ENCODE results near the gene MED9.
A peak's percentile ranks its signal among the peaks of the same experiment; 100 is the strongest.

Gene MED9

DNA sequence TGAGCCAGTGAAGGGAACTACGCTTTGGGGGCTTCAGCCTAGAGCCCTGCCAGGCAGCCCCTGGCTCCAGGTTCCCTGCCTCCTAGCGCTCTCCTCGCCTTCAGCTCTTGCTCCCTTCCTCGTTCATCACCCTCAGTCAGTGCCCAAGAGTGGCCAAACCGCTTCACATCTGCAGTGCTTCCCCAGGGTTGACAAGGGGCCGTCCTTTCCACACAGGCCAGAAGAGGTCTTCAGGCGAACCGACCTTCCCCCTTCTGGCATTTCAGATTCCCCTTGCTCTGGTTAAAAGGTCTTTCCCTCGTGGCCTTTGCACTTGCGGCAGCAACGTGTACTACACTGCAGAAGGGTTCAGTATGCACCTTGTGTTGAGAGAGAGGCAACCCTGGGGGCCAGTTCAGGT lies 15.3 kb downstream of the MED9 start:
- no peak for DNase-seq

DNA sequence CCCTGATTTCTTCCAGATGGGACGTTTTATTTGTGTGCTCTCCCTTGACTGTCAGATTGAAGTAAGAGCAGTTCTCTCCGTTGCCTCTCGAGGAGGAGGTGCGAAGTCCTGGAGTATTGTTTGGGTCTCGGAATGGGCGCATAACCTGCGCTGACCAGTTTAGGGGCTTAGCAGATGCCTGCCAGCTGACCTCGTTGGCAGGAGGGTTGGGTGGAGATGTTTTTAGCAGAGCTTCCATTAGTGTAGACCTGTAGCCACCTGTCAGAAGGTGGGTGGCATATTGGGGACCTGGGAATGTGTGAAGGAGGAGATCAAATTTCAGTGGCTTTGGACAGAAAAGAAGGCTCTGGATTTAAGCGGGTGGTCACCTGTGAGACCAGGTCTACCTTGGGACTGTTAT lies 15.8 kb downstream of the MED9 start:
- no peak for DNase-seq

DNA sequence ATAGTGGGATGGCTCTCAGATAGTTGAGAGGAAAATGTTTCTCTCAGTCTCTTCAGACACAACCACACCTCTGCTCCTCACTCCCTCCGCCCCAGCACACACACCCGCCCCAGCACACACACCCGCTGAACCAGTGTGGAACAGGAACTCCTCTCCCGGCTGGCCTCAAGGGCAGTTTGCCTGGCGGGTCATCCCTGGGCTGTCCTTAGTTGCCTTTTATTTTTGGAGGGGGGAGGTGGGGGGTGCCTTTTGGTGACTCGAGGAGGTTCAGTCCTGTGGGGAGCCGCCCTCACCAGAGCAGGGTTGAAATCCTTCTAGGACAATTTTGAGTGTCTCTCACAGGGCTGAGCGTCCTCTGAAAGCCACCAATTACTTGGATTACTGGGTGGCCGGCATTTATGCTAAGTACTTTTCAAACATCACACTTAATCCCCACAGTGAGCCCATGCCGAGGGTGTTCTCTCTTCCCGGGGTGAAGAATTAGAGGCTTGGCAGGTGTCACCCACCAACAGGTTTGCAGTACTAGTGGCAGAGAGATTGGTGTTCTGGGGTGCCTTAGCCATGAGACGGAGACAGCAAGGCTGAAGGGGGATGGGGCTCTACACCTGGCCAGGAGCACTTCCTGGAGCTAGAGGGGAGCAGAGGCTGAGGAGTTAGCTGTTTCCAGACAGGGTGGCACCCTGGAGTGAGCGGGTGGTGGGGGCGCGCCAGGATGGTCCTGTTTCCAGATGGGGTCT lies 16.6 kb downstream of the MED9 start:
- DNase-seq = no peak

DNA sequence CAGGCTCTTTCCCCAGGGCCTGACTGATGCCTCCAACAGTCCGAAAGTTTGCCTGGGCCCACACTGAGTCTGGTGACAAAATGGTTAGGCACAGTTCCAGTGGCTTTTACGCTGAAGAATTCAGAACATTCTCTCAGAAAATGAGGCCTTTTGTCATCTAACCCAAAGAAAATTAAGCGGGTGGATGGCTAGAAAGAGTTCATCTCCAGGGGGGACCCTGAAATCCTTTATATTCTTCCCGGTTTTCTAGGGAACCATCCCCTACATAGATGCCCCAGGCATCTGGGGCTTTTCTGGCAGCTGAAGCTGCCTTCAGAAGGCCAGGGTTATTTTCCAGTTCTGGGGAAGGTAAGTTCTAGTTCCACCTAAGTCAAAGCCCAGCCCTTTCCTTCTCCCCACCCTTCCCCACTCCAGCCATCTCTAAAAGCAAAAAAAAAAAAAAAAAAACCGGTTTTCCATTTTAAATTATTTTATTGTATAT lies 17.2 kb downstream of the MED9 start:
- DNase-seq = no peak

DNA sequence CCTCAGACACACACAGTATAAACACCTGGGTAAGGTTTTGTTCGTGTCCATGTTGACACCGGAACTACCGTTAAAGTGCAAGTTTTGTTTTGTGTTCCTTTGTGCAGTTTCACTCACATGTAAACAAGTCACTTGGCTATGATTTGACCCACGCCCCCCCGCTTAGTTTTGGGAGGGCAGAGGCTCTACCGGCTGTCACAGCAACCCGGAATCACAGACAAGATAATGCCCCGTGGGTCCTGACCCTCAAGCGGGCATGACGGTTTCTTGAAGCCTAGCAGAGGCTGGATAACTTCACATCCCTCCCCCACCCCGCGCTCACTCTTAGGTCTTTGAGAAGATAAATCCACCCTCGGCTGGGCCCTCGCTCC lies 17.7 kb downstream of the MED9 start:
- DNase-seq = no peak

DNA sequence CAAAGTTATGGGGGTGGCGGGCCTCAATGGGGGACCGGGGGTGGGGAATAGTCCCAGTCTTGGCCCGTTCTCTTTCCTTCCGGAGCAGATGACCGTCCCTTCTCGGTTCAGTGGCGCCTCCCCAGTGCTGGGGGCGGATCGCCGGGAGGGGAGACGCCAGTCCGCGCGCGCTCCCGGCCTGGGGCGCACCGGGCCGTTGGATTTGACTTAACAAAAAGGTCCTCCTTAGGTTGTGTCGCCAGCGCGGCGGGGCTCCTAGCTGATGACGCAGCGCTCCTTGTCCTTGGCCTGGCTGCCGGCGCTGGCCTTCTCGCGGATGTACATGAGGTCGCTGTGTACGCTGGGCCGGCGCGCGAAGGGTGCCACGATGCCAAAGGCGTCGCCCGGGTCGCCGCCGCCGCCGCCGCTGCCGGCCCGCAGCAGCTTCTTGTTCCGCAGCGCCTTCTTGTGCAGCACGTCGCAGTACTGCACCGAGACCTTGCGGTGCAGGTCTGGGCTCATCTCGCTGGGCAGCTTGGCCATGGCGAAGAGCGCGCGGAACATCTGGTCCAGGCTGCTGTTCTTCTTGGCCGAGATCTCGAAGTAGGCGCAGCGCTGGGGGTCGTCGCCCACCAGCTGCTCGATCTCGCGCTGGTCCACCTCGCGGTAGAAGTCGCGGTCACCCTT lies 18.2 kb downstream of the MED9 start:
- peak; percentile 11 for DNase-seq

DNA sequence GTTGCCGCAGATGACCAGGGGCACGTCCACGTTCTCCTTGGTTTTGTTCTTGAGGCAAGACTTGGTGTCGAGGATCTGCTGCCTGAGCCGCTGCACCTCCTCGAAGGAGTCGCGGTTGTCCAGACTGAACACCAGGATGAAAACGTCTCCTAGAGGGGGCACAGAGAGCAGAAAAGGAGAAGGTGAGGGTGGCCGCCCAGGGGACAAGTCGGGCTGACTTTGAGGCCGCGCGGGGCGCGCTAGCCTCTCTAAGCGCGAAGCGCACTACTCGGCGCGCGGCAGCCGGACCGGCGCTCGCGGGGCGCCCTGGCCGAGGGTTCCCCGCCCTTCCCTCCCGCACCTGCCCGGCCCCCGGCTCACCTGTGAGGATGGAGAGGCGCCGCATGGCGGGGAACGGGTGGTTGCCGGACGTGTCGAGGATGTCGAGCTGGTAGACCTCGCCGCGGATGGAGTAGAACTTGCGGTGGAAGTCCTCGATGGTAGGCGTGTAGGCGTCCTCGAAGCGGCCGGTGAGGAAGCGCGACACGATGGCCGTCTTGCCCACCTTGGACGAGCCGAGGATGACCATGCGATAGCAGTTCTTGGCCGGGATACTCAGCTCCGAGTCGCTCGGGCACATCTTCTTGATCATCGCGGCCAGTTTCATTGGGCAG lies 18.9 kb downstream of the MED9 start:
- DNase-seq = peak; percentile 21

DNA sequence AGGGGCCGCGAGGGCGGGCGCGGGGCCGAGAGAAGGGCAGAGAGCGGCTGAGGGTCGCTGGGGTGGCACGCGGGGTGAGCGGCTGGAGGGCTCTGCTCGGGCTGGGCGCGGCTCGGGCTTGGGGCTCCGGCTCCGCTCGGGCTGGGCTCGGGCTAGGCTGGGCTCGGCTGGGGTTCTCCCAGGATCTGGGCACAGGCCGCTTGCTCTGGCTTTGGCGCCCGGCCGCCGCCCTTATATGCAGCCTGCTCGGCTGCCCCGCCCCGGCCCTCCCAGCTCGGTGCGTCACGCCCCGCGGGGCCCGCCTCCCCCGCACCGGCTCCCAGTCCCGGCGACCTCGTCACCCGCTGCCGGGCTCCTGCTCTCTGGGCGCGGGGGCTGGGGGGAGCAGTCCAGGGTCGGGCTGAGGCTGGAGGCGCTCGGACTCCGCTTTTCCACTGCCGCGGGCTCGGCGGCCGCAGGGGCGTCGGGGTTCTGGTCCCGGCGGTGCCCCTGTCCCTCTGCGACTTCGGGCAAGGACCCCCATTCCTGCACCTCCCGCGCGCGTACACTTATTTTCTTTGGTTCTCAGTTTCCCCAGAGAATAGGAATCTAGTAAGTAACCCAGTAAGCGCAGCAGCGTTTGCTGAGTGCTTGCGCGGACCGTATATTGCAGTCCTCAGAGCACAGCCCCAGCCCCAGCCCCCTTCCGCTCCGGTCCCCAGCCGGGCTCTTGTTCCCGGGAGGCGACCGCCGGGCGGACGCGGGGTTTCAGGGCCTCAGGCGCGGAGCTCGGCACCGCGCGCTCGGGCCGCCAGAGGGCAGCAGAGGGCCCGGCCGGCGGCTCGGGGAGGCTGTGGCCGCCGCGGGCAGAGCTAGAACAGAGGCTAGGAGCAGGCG lies 19.6 kb downstream of the MED9 start, which contains the start of gene RASD1:
Gene RASD1 (minus strand): TSS at position 207 of the 876 bp plus-strand sequence. CDS start 214 bp downstream, outside the sequence.
- DNase-seq = peak; percentile 77

DNA sequence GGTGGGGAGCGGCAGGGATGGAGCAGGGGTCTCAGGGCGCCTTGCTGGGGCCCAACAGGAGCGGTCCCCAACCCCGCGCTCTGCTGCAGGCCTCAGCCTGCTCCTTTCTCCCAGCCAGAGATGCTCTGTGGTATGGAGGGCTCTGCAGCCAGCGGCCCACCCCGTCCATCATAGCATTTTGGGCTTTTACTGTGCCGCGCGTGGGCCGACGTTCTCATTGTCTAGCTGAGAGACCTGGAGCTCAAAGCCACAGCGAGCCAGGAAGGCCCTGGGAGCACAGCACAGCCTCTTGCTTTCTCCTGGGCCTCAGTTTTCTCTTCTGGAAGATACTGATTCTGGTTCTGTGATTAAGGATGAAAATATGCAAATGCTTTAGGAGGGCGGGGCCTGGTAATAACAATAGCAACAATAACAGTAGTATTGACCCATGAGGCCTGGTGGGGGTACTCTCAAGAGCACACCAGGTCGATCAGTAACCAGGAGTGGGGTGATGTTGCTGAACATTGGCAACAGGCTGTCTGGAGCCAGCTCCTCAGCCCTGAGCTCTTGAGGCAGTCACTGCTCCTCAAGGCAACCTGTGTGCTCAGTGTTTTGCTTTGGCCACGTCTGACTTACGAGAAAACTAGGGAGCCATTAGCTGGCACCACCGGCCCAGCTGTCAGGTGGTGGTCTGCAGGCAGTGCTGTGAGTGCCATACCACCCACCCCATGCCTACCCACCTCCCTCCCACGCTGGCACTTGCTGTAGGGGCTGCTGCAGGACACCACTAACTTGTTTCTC lies 20.5 kb downstream of the MED9 start:
- peak; percentile 8 for DNase-seq

DNA sequence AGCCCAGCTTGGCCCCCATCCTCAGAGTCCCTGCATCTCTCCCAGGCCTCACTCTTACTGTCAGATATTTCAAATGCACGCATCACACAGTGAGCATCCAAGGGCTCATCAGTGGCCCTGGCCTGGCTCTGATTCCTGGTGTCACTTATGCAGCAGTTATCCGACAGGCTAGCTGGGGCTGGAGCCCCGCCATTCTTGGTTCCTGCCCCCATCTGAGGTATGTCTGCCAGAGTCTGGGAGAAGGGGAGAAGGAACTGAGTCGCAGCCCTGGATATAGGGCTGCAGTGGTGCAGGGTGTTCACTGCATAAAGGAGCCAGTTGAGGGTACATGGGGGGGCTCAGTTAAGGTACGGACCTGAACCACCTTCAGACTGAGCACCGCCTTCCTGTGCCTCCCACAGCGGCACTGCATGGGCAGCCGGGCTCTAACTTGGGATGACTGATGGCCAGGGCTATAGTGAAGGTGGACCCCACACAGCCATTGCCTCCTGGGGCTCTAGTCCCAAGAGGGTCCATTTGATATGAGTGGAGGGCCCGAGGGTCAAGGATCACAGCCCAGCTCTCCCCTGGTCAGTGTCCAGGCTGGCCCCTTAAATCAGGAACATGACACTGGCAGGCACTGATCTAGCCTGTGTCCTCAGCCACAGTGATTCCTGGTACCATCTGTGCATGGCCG lies 21.2 kb downstream of the MED9 start:
- DNase-seq = no peak

DNA sequence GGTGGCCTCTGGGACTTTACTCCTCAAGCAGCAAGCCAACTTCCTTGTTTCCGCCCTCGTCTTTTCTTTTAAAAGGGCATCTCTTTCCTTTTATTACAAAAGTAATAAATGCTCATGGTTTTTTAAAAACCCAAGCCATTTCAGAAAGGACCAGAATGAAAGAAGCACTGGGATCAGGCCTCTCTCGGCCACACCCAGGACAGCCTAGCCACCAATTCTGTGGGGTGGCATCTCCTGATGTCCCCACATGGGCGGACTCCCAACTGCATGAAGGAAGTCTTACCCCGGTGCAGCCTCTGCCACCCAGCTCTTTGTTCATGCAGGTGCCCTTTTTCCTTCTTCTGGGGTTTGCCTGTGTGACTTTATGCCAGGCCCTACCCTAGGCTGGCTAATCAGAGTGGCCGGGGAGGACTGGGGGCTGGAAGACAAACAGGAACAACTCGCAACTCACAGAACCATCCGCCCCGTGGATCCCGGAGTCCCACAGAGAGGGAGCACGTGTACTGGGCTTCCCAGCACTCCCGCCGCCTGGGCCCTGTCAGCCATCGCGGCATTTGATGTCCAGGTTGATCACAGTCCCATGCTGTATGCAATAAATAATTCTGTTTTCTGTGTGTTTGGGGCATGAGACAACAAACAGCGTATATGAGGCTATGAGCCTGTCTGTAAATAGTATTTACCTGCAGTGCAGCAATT lies 22.0 kb downstream of the MED9 start:
- no peak for DNase-seq

DNA sequence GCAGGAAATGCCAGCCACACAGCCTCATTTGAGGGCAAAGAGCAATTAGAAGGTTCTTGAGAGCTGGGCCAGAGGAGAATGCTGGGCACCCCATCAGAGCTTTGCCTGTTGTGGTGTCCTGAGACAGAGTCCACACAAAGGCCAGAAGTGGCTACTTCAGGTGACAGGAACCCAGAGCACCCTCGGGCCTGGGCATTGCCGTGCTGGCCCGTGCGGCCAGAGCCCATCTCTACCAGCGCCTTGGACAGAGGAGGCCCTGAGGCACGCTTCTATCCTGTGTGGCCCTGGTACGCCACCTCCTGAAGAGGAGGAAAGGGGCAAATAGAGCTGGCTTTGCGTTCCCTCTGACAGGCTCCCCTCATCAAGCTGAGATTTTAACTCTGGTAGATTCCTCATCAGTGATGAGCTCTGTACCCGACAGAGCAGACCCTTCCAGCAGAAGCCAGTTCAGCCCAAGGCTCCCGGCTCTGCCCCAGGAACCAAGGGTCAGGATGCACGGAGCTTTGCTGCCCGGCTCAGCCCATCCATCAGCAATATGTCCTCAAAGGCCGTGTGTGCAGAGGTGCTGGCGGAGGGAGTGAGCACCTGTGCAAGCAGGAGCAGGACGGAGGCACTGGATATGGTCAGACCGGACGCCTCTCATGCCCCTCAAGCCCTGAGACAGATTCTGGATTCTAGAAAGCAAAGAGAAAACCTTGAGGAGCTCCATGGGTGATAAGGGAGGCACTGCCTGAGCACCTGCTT lies 22.8 kb downstream of the MED9 start:
- DNase-seq = no peak

DNA sequence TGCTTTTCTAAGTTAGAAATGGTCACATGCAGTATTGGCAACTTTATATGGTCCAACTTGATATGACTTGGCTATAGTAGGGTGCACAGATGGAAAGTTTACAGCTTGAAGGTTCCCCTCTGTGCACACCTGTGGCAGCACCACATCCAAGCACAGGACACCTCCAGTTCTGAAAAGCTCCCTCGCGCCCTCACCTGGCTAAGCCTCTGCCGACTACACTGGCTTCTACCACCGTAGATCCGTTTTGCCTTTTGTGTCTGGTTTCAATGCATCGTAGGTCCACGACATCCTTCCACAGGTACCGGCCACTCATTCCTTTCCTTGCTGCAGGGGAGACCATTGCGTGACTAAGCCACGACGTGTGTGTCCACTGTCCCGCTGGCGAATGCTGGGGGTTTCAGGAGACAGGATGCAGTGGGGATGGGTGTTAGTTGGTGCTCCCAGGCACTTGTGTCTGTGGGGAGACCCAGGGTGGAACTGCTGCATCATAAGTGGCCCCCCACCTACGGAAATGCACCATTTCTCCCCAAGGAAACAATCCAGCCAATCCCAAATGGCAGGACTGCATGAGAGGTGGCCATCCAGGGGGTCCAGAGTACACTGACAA lies 24.3 kb downstream of the MED9 start:
- DNase-seq = no peak

DNA sequence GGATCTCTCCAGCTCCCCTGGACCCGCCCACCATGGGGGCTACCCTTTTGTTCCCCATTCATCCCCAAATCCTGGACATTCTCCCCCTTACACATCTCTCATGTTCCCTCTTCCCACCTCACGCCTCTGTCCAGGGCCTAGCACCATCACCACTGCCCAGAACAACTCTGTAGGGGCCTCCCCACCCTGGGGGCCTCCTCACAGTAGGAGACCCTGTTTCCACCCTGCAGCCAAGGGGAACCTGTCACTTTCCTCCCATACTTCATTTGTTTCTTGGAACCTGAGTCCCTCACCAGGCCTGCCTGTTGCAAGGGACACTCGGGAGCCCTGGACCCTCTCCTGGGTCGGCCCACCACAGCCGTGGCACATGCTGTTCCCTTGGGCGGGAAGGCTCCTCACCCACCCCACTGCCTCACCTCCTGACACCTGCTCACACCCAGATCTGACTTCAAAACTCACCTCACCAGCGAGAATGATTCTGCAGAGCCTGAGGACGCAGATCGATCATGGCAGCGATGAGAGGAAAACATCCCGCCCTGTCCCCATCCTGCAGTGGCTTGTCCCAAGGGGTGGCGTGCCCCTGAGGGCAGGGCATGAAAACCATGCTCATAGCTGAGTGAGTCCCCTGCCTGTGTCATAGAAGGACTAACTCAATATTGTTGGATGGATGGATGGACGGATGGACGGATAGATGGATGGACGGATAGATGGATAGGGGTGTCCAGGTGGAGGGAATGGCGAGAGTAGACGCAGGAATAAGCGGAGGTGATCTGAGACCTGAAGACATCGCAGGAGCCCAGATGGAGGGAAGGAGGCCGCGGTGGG lies 26.2 kb downstream of the MED9 start:
- no peak for DNase-seq

DNA sequence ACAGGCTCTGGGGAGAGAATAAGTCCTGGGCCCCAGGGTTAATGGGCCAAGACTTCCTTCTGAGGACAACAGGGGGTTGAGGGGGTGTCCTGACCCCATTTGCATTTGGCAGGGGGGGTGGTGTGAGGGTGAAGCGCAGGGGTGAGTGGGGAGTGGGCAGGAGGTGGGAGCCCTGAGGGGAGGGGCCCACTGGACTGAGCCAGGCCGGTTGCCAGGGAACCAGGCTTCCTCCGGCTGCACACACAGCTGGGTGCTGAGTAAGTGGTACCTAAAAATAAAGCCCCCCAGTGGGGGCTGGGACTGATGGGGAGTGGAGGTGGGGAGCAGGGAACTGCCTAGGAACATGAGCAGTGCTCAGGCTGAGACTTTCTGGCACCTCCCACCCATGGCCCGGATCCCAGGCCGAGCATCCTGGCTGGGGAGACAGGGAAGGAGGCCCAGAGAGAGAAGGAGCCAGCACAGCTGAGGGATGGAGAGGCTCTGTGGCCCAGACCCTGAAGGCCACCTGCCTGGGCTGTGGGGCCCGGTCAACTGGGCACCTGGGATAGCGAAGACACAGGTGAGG lies 26.8 kb downstream of the MED9 start:
- no peak for DNase-seq

DNA sequence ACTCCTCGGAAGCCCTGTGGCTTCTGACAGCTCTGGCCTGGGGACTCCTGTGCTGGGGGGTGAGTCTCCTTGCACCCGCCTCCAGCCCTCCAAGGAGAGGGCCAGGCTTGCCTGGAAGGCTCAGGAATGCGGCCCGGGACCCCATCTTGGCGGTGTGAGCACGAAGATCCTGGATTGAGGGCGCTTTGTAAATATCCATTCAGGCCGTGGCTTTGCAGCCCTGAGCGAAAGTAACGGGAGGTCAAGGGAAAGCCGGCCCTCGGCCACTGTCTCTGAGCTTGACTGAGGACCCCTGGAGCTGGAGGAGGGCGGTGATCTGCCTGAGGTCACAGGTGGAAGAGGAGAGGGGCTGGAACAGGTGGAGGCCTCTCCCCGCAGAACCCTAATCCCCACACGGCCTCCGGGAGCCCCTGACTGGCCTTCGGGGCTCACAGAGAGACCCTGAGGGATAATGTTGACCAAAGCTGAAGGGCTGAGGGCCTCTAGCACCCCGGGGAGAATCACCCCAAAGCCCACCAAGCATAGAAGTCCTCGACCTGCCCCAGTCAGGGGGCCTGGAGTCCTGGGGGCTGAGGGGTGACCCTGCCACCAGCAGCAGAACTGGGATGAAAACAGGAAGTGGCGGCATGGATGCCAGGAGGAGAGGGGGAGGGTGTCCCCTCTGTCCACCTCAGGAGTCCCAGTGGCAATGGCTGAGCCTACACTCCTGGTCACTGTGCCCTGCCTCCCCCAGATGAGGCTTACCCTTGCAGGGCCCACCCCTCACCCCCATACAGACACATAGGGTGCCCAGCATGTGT lies 27.7 kb downstream of the MED9 start:
- DNase-seq = no peak

DNA sequence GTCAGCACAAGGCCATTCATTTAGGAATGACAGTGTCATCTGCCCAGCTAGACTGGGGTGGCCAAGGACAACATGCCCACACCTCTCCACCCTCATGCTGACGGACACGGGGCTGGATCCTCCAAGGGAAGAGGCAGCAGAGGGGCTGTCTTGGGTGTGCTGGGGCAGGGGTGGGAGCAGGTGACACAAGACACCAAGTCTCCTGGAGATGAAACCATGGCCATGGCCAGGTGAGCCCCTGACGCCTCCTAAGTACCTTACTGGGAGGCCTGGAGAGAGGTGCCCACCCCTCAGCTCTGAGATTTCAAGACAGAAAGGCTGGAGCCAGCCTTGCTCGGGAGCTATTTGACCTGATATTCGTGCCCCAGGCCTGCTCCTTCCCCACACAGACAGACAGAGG lies 28.4 kb downstream of the MED9 start:
- no peak for DNase-seq

All from stimulated activated CD4-positive, alpha-beta T cell treated with anti-CD3 and anti-CD28 coated beads, Interleukin-12 subunit alpha, Interleukin-12 subunit beta, amount 100 ng/mL, for 4 hours (primary cell).